SU-DHL-6 (cell line): ENCODE results near the gene ZNF33B.

Source experiments
- EZH2phosphoT487 ChIP-seq: fragments of 200-600 bp; sonication (generic), shearing (Covaris generic); conservative IDR thresholded peaks from 2 replicates; pipeline ENCODE4 v1.6.1; 2018; ENCODE audit warnings: mild to moderate bottlenecking, antibody characterized with exemption, low read length, moderate library complexity, mixed read lengths
- TF ChIP-seq, protein P1 (sequence below): fragments of 200-600 bp; sonication (generic); IDR thresholded peaks from one replicate; pipeline ENCODE4 v1.5.1; 2017; ENCODE audit warnings: antibody characterized with exemption, mild to moderate bottlenecking, low read length, moderate library complexity; ENCODE audit not compliant: insufficient read depth, poor library complexity, severe bottlenecking

DNA sequence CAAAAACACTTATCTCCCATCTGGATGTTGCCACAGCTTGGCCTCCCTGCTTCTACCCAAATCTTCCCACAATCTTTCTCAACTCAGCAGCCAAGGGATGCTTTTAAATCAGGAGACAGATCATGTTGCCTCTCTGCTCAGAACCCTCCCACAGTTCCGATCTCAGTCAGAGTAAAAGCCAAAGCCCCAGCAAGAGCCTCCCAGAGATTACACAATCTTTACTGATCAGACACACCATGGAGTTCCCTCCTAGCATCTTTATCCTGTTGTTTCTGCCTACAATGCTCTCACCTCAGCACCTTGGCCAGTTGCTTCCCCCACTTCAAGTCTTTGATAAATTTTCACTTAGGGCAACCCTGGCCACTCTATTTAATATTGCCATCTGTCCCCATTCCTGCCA lies 41.9 kb upstream of the ZNF33B start:
- TF ChIP-seq, protein P1, sequence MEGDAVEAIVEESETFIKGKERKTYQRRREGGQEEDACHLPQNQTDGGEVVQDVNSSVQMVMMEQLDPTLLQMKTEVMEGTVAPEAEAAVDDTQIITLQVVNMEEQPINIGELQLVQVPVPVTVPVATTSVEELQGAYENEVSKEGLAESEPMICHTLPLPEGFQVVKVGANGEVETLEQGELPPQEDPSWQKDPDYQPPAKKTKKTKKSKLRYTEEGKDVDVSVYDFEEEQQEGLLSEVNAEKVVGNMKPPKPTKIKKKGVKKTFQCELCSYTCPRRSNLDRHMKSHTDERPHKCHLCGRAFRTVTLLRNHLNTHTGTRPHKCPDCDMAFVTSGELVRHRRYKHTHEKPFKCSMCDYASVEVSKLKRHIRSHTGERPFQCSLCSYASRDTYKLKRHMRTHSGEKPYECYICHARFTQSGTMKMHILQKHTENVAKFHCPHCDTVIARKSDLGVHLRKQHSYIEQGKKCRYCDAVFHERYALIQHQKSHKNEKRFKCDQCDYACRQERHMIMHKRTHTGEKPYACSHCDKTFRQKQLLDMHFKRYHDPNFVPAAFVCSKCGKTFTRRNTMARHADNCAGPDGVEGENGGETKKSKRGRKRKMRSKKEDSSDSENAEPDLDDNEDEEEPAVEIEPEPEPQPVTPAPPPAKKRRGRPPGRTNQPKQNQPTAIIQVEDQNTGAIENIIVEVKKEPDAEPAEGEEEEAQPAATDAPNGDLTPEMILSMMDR = no peak
- TF ChIP-seq EZH2phosphoT487 = no peak
